Islet of Langerhans (tissue), 1 donor: ENCODE results near the gene OR6X1.
"Not testable (repeated sequence)": the region's sequence is repeated elsewhere in the genome, so short reads cannot be mapped to it uniquely, and the experiment has no call there.

Experiments
- FAIRE-seq: peaks from one replicate; lab custom pipeline; 2011; peaks lifted over from hg19 to GRCh38; lab: Jason Lieb, UNC

The OR6X1 gene

GRCh38 chr11:123753110-123753509, 1.2 kb downstream of the OR6X1 start:
- FAIRE-seq, result no peak

DNA sequence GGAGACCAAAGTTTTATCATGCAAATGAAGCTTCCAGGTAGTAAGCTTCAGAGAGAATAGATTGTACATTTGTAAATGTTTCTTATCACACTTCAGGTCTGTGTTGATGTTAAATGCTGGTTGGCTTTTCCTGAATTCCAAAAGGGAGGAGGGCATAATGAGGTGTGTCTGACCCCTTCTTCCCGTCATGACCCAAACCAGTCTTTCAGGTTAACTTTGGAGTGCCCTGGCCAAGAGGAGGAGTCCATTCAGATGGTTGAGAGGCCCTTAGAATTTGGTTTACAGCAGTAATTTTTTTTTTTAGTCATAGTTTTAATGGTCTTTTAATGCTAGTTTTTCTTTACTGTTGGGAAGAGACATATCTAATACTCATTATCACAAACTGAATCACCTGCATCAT, 2.5 kb downstream of the OR6X1 start:
- no peak for FAIRE-seq

GRCh38 chr11:123748349-123748748, 6.0 kb downstream of the OR6X1 start:
- not testable (repeated sequence) for FAIRE-seq

DNA sequence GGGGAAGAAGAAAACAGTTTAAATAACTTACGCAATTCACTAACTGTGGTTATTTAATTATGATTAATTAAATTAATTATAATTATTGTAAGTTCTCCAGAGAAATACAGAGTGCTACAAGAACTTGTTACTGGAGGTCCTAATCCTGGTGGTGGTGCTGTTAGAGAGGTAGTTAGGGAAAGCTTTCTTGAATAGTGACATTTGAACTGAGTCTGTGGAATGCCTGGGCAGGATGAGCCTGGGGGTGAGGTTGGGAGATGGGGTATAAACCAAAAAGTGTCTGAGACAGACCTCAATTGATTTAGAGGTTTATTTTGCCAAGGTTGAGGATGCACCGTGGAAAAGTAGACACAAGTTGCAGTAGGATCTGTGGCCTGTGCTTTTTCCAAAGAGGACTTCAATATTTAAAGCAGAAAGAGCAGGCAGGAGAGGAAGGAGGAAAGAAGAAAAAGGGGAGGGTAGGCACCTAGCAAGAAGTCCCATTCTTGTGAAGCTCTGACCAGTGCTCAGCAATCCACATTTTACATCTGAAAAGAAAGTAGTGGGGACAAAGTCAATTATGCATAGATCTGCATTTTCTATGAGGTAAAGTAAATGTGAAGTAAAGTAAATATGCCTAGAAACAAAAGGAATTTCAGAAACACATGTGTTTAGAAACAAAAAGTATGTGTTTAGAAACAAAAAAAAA, 8.4 kb downstream of the OR6X1 start:
- FAIRE-seq, result no peak

GRCh38 chr11:123742724-123743120, 11.6 kb downstream of the OR6X1 start:
- FAIRE-seq, result no peak

- no peak for FAIRE-seq
Measured at GRCh38 chr11:123742031-123742723, 12.1 kb downstream of the OR6X1 start.

DNA sequence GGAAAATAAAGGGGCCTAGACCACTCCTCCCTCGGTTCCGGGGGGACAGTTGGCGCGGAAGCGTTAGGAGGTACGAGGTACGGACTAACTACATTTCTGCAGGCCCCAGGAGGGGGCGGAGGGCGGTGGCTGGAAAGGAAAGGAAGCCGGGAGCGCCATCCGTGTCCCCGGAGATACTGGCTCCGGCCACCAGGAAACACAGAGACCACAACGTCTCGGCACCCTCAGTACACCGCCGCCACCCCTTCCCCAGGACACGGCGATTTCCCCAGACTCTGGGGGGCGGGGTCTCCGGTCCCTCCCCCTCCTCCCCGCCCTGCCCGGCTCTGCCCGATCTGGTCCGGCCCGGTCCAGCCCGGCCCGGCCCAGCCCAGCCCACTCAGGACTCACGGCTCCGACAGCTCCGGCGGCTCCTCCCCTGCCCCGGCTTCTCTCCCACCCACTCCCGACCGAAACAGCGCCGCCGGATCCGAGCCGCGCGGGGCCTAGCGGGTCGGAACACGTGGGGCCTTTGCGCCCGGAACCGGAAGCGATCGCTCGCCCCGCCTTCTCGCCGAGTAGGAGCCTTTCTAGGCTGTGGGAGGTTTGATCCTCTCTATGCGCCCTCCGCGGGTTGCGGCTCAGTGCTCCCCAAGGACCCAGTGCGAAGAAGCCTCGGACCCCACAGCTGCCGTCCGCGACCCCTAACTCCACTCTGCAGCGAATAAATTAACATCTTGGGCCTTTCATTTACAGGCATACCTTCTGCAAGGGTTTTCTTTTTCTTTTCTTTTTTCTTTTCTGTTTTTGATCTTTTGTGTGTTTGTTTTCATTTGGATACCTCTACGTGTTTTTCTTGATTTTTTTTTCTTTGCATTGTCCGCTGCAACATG, 12.9 kb downstream of the OR6X1 start, which contains the start of gene ZNF202:
TSS of gene ZNF202 (minus strand) at position 502 of the 872 bp plus-strand sequence. CDS start 10,772 bp downstream, outside the sequence.
- FAIRE-seq, result no peak

GRCh38 chr11:123740787-123741158, 13.5 kb downstream of the OR6X1 start:
- no peak for FAIRE-seq

DNA sequence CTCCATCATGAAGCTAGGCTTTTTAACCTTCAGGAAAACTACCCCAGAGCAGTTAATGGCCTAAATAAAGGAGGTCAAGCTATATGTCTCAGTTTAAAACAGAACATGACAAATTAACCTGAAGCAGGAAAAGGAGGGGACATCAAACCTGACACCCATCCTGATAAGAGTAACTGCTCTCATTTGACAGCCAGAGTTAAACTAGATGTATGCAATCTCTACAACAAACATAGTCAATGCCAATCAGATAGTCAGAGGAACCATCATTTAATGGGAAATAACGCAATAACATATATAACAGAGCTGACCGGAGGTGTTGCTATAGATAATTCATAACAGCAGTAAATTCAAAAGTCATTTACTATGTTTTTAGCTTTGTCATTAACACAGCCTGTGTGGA, 15.9 kb downstream of the OR6X1 start:
- no peak for FAIRE-seq

DNA sequence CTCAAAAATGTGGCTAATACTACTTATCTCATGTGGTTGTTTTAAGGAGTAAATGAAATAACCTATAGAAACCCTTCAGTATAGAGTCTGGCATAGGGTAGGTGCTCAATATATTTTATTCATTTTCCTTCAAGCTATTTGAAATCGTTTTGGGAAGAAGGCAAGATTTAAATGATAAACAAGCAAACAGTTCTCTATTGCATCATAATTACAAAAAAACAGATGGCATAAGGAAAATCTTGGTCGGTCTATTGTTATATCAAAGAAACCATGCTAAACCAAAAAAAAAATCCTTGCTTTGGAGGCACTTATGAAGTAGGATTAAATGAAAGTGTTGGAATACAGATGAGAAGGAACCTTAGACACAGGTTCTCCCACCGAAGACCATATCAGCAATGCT, 17.5 kb downstream of the OR6X1 start:
- no peak for FAIRE-seq

DNA sequence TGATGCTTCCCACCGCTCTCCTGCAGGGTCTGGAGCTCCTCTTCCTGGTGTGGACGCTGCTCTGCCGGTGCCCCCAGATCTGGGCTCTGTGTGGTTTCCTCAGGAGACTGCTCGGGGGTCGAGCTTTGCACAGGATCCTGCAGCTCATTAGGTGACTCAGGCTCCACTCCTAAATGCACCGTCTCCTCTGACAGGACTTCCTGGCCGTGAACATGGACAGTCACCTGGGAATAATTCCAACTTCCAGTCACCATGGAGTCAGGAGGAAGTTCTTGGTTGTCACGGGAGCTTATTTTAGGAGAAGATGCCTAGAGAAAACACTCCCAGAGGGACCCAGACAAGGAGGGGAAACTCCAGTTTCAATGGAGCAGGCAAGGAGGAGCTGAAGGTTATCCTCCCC, 24.7 kb downstream of the OR6X1 start:
- FAIRE-seq, result no peak

DNA sequence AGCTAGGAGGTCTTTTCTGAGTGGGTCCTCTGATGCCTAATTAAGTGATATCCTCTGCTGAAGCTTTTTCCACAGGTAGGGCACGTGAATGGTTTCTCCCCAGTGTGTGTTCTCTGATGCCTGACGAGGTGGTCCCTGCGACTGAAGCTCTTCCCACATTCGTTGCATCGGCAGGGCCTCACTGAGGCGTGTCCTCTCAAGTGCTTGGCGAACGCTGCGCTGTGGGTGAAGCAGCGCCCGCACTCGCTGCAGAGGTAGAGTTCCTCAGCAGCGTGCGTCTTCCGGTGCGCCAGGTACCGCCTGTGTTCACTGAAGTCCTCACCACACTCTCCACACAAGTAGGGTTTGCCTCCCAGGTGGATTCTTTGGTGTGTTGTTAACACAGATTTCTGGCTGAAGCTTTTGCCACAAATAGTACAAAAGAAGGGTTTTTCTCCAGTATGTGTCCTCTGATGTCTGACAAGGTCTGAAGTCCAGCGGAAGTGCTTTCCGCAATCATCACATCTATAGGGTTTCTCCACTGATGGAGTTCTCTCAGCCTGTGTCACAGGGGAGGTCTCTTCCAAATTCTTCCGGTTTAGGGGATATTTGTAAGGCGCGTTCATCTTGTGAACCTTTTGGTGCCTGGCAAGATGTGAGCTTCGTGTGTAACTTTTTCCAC, 28.2 kb downstream of the OR6X1 start:
- no peak for FAIRE-seq

DNA sequence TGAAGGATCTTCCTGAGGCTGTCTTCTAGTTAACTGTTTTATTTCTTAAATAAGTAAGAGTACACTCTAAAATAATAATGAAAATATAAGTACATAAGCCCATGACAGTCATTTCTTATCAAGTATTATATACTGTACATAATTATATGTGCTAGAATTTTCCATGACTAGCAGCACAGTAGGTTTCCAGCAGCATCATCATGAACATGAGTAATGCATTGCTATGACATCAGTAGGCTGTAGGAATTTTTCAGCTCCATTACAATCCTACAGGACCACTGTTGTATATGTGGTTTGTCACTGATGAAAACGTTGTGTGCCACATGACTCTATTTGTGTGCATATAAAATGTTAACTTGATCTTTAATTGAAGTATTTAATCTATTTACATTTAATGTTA, 34.9 kb downstream of the OR6X1 start:
- peak; percentile 47 for FAIRE-seq

DNA sequence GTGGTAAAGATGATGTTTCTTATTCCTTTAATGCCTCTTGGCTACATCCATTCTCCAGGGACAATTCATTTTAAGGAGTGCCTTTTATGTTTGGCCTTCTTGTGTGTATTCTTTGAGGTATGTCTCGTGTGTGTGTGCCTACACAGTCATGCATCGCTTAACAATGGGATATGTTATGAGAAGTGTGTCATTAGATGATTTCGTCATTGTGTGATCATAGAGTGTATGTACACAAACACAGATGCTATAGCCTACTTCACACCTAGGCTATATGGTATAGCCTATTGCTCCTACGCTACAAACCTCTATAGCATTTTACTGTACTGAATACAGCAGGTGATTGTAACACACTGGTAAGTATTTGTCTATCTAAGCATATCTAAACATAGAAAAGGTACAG, 35.8 kb downstream of the OR6X1 start:
- no peak for FAIRE-seq

DNA sequence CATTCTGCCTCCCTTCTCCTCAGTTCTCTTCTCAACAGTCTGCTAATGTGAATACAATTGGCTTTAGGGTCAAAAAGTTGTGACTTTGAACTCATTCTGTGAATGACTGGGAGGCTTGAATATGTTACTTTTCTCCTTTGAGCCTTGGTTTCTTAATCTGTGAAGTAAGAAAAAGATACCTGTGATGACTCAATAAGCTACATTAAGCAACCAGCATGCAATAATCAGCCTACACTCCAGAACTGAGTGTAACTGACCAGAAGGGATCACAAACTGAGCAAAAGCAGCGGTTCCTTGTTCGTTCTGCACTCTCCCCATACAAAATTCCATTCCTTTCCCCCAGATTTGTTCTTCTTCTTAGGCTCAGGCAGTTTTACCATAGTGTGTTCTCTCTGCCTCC, 36.3 kb downstream of the OR6X1 start:
- no peak for FAIRE-seq

DNA sequence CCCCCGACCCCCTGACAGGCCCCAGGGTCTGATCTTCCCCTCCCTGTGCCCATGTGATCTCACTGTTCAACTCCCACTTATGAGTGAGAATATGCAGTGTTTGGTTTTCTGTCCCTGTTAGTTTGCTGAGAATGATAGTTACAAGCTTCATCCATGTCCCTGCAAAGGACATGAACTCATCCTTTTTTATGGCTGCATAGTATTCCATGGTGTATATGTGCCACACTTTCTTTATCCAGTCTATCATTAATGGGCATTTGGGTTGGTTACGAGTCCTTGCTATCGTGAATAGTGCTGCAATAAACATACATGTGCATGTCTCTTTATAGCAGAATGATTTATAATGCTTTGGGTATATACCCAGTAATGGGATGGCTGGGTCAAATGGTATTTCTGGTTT, 41.7 kb downstream of the OR6X1 start:
- not testable (repeated sequence) for FAIRE-seq

DNA sequence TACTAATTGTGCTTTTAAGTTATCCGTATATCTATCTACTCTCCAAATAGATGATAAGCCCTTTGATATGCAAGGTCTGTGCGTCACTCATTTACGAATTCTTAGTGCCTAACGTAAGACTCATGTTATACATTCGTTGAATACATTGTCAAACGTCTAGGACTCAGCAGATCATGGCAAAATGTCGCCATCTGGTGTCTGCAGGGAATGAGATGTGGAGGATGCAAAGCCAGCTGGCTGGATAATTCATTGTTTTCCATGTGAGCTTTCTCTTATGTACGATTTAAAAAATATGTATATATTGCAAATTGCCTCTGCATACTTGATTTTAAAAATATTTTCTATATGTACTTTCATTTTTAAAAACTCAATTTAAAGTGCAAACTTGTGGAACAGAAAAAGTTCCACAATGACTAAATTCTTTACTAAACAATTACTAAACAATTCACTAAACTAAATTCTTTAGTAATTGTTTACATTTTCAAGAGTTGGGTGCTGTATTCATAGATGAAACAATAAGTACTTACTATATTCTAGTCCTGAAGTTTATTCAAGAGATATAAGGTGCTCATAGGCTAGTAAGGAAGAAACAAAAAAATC, 46.6 kb downstream of the OR6X1 start:
- peak; percentile 87 for FAIRE-seq

DNA sequence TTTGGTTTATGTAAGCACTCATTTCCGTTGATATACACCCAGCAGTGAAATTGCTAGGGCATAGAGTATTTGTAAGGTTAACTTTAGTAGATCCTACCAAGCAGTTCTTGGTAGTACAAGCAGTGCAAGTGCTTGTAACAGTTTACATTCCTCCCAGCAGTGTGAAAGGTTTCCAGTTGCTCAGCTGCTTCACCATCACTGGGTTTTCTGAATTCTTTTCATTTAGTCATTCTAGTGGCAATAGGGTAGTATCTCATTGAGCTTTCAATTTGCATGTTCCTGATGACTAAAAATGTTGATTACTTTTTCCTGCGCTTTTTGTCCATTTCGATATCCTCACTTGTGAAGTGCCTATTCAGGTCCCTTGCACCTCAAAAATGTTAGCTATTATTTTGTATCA, 47.1 kb downstream of the OR6X1 start:
- FAIRE-seq, result no peak

- no peak for FAIRE-seq
Measured at GRCh38 chr11:123704341-123704740, 50.0 kb downstream of the OR6X1 start.
